SU-DHL-6 (cell line): ENCODE data around the gene TCF4.

Experiments used
- H2AFZ ChIP-seq: fragments of 200-600 bp; sonication (generic); 2 replicates; pipeline ENCODE4 v1.6.1; 2014; ENCODE audit warnings: low read depth, mild to moderate bottlenecking, moderate library complexity, mixed read lengths, antibody characterized with exemption, low read length; ENCODE audit not compliant: severe bottlenecking
- H3F3A ChIP-seq: fragments of 200-600 bp; shearing (Covaris generic); 2 replicates; pipeline ENCODE4 v1.6.0; 2016; ENCODE audit warnings: antibody characterized with exemption, mild to moderate bottlenecking; ENCODE audit not compliant: insufficient read depth
- H3K27ac ChIP-seq: fragments of 200-600 bp; sonication (generic); 2 replicates; pipeline ENCODE4 v1.5.1; 2016; ENCODE audit warnings: low read depth, mild to moderate bottlenecking, low read length, moderate library complexity, mixed read lengths
- H3K27me3 ChIP-seq: fragments of 200-600 bp; sonication (generic), shearing (Covaris generic); 2 replicates; pipeline ENCODE4 v1.6.0; 2014; ENCODE audit warnings: mild to moderate bottlenecking, low read length
- H3K36me3 ChIP-seq: fragments of 200-600 bp; sonication (generic); 2 replicates; pipeline ENCODE4 v1.6.1; 2014; ENCODE audit warnings: mild to moderate bottlenecking, low read length, mixed read lengths
- H3K4me2 ChIP-seq: fragments of 300-600, 200-600 bp; shearing (Covaris generic), sonication (generic); 2 replicates; pipeline ENCODE4 v1.6.0; 2014; ENCODE audit warnings: low read length, low read depth, mild to moderate bottlenecking; ENCODE audit not compliant: poor library complexity, severe bottlenecking
- H3K4me3 ChIP-seq: fragments of 200-600 bp; sonication (generic); 2 replicates; pipeline ENCODE4 v1.5.1; 2014; ENCODE audit warnings: antibody characterized with exemption, low read length, mild to moderate bottlenecking, mixed read lengths; ENCODE audit not compliant: insufficient read depth, poor library complexity, severe bottlenecking
- H3K79me2 ChIP-seq: fragments of 200-600 bp; sonication (generic); 2 replicates; pipeline ENCODE4 v1.6.1; 2014; ENCODE audit warnings: mild to moderate bottlenecking, low read length, moderate library complexity; ENCODE audit not compliant: insufficient read depth
- H3K9ac ChIP-seq: fragments of 200-600 bp; sonication (generic); 2 replicates; pipeline ENCODE4 v1.7.0; 2014; ENCODE audit warnings: mild to moderate bottlenecking, low read length
- H3K9me2 ChIP-seq: fragments of 200-600 bp; sonication (generic); replicated peaks from 2 replicates; pipeline ENCODE4 v1.6.1; 2014; ENCODE audit warnings: low read length; ENCODE audit not compliant: insufficient read depth
- H3K9me3 ChIP-seq: fragments of 200-600 bp; sonication (generic); 2 replicates; pipeline ENCODE4 v1.6.1; 2014; ENCODE audit warnings: low read length, mixed read lengths; ENCODE audit not compliant: insufficient read depth
- H4K20me1 ChIP-seq: fragments of 200-600 bp; sonication (generic); 2 replicates; pipeline ENCODE4 v1.6.1; 2014; ENCODE audit warnings: low read depth, mild to moderate bottlenecking, antibody characterized with exemption, low read length, moderate library complexity, mixed read lengths
- CTCF ChIP-seq: fragments of 200-600 bp; sonication (generic); IDR thresholded peaks from one replicate; pipeline ENCODE4 v1.5.1; 2017; ENCODE audit warnings: antibody characterized with exemption, mild to moderate bottlenecking, low read length, moderate library complexity; ENCODE audit not compliant: insufficient read depth, poor library complexity, severe bottlenecking
- EZH2phosphoT487 ChIP-seq: fragments of 200-600 bp; sonication (generic), shearing (Covaris generic); conservative IDR thresholded peaks from 2 replicates; pipeline ENCODE4 v1.6.1; 2018; ENCODE audit warnings: mild to moderate bottlenecking, antibody characterized with exemption, low read length, moderate library complexity, mixed read lengths

TCF4 gene

DNA sequence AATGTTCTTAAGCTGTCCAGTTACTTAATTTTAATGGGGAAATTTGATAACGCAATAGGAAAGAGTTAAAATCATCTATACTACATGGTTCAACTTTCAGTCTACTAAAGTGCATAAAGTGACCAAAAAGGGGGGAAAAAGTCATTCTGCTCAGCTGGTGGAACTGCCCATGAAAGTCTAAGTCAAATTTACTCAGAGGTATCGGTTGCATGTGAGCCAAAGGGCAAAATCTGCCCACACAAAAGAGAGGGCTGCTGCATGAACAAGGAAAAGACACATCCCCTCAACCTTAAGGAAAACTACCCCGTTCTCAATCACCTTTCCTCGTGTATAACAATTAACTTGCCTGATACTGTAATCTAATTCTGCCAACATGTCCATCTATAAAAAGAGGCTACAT is 126.1 kb downstream of the TCF4 start:
- Histone ChIP-seq H4K20me1 (no peaks in the 10 kb centered on the region), H3K9ac (no peak overlapping the region), H3K4me2 (no peak overlapping the region), H3K27me3 (no peaks in the 10 kb centered on the region), H3K9me2 (0 out of 2 replicates have a peak, but pooled peaks cover 3% of the 10 kb centered on the region), H3K36me3 (no peaks in the 10 kb centered on the region), H3F3A (no peaks in the 10 kb centered on the region), H3K79me2 (no peaks in the 10 kb centered on the region), H3K4me3 (no peak overlapping the region), H3K27ac (no peak overlapping the region), H3K9me3 (no peaks in the 10 kb centered on the region), H2AFZ (no peak overlapping the region)
- TF ChIP-seq CTCF (no peak), EZH2phosphoT487 (no peak)

DNA sequence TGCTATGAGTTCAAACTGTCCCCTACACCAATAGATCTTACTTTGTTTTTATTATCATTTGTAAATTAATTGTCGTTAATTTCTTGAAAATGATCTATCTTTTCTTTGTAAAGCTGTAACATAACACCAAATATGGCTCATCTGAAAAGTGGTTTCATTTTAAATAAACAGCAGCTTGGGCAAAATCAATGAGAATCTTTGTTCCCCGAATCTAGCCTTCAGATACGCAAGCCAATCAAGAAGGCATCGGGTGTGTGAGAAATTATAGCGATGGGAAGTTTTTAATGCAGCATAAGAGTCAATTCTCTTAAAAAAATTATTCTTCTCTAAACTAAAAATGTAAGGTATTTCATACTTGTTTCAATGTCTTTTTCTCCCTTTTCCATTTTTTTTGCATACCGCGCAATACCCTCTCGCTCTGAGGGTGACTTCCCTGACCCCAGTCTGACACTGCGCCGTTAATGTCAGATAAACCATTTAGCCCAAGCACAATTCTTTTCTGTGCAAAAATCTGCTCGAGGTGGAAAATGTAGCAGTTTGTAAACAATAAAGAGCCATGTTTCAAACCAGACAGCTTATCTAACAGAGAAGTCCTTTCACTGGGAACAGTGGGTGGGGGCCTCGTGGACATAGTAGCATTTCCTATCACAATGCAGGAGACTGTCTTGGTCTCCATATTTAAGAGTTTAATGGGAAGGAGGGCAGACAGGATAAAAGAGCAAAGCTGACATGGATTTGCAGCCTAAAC is 129.4 kb downstream of the TCF4 start:
- Histone ChIP-seq H3K27me3 (no peaks in the 10 kb centered on the region), H3K79me2 (no peaks in the 10 kb centered on the region), H3K9me2 (0 out of 2 replicates have a peak, but pooled peaks cover 3% of the 10 kb centered on the region), H4K20me1 (no peaks in the 10 kb centered on the region), H3K9me3 (no peaks in the 10 kb centered on the region), H3K4me2 (no peak overlapping the region), H2AFZ (no peak overlapping the region), H3K36me3 (no peaks in the 10 kb centered on the region), H3K4me3 (no peak overlapping the region), H3K27ac (no peak overlapping the region), H3K9ac (no peak overlapping the region), H3F3A (no peaks in the 10 kb centered on the region)
- TF ChIP-seq CTCF (no peak), EZH2phosphoT487 (no peak)

- no peaks in the 10 kb centered on the region for H3K79me2 ChIP-seq
Observed at GRCh38 chr18:55457028-55457427, 131.0 kb downstream of the TCF4 start.

GRCh38 chr18:55455938-55456337 is 132.1 kb downstream of the TCF4 start:
- H3K9me2 ChIP-seq = no peaks in the 10 kb centered on the region
- H4K20me1 ChIP-seq = no peaks in the 10 kb centered on the region
- no peaks in the 10 kb centered on the region for H3K9me3 ChIP-seq
- no peak overlapping the region for H3K4me2 ChIP-seq
- no peaks in the 10 kb centered on the region for H3K79me2 ChIP-seq
- H3F3A ChIP-seq = no peaks in the 10 kb centered on the region
- no peak overlapping the region for H3K27ac ChIP-seq
- H2AFZ ChIP-seq = no peak overlapping the region
- no peaks in the 10 kb centered on the region for H3K36me3 ChIP-seq
- no peak overlapping the region for H3K4me3 ChIP-seq
- H3K9ac ChIP-seq = no peak overlapping the region
- H3K27me3 ChIP-seq = no peaks in the 10 kb centered on the region
- TF ChIP-seq EZH2phosphoT487 = no peak
- TF ChIP-seq CTCF = no peak

More at GRCh38 chr18:55457028-55457427, 131.0 kb downstream of the TCF4 start:
- Histone ChIP-seq H3K27ac (no peak overlapping the region), H3K4me2 (no peak overlapping the region), H3K4me3 (no peak overlapping the region), H3K9ac (no peak overlapping the region), H3F3A (no peaks in the 10 kb centered on the region), H3K27me3 (no peaks in the 10 kb centered on the region), H3K9me2 (0 out of 2 replicates have a peak, but pooled peaks cover 3% of the 10 kb centered on the region), H4K20me1 (no peaks in the 10 kb centered on the region), H3K36me3 (no peaks in the 10 kb centered on the region), H2AFZ (no peak overlapping the region), H3K9me3 (no peaks in the 10 kb centered on the region)
- no peak for TF ChIP-seq EZH2phosphoT487
